Testis (tissue), 3 donors: ENCODE data around the gene DDAH2. TPM values are rescaled to one million over a fixed set of nuclear protein-coding genes. Genes with fewer than 3 reads are reported as not detected.

ENCODE experiments used
- DNase-seq: peaks from one replicate; pipeline ENCODE4 v3.0.0-alpha.2; 2019
- H3K27ac ChIP-seq, 2 donors: fragments of 200-600 bp; sonication (generic); one replicate each; pipeline ENCODE4 v1.5.1; 2019
- H3K27me3 ChIP-seq: fragments of 200-600 bp; sonication (generic); one replicate; pipeline ENCODE4 v1.5.1; 2019
- H3K36me3 ChIP-seq: fragments of 200-600 bp; sonication (generic); one replicate; pipeline ENCODE4 v1.5.1; 2017; ENCODE audit warnings: low read depth; ENCODE audit errors: missing control alignments
- H3K4me1 ChIP-seq: fragments of 200-600 bp; sonication (generic); one replicate; pipeline ENCODE4 v1.5.1; 2019
- H3K4me3 ChIP-seq, 2 donors: fragments of 200-600 bp; sonication (generic); one replicate each; pipeline ENCODE4 v1.5.1; 2017 to 2019
- H3K9me3 ChIP-seq: fragments of 200-600 bp; sonication (generic); one replicate; pipeline ENCODE4 v1.5.1; 2017
- POLR2A ChIP-seq: fragments of 450-650 bp; IDR thresholded peaks from one replicate; pipeline ENCODE4 v1.6.1; 2017; ENCODE audit warnings: antibody characterized with exemption, mild to moderate bottlenecking, moderate library complexity
- WGBS, 2 donors: methylation state at CpG; one replicate each; pipeline ENCODE4 v1.1.5; 2018; 5-methylcytosine and 5-hydroxymethylcytosine counted together
- intact Hi-C: fragments of 100-400 bp; cut with DNase I; formaldehyde crosslinking; loops from one replicate; pipeline ENCODE4 v1.15.1; 2023; ENCODE audit warnings: low total_unique reads
- microRNA-seq, 2 donors: library from miRNA; unstranded; fragments of <30 nt; microRNA quantifications; one replicate each; pipeline ENCODE4, GENCODE V29; 2016; ENCODE audit warnings: borderline number of aligned reads in 2 of 2, borderline replicate concordance in 1 of 2
- polyA plus RNA-seq: library from polyadenylated mRNA; stranded (reverse); fragments of 350-450 nt; fragmentation: Illumina TruSeq; extraction: RNeasy Lipid Tissue Mini Kit (QIAGEN cat#74804); gene quantifications from one replicate; pipeline ENCODE4 v1.2.3, GENCODE V29; 2014; ENCODE audit warnings: low read depth, low replicate concordance; ENCODE audit not compliant: insufficient read depth
- small RNA-seq, 2 donors: library from RNA; depleted of rRNA; stranded (forward); fragments of <200 nt; gene quantifications; one replicate each; pipeline ENCODE3, GENCODE V24; 2016
- total RNA-seq, 2 donors: library from RNA; depleted of rRNA; stranded (reverse); fragments of >200 nt; gene quantifications; one replicate each; pipeline ENCODE4 v1.2.3, GENCODE V29; 2016
- TF ChIP-seq, protein P1 (sequence below), 3 experiments: fragments of 450-650 bp in 2 of 3; fragments of 200-600 bp in 1 of 3; sonication (generic) in 1 of 3; IDR thresholded peaks; one replicate each; pipeline ENCODE4 v1.5.1; 2016 to 2019; ENCODE audit warnings: antibody characterized with exemption in 3 of 3, mild to moderate bottlenecking in 2 of 3, moderate library complexity in 1 of 3

Gene DDAH2
- total and polyA plus RNA-seq, 3 donors from 2014 or later = 19.6 to 50.8 (median 38.0) TPM

DNA sequence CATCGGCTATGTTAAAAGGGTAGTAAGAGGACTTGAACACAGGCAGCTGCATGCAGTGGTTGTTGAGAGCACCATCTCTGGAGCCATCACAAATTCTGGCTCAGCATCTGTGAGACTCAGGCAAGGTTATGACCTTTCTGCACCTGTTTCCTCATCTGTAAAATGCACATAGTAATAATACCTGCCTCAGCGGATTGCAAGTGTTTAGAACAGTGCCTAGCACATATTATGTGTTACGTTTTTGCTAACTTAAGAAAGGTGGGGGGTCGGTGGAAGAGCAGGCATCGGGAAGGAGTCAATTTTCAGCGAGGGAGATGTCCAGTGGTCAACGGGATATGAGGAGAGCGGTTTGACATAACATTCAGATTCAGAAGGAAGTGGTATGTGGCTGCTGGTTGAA is 51.1 kb downstream of the DDAH2 start:
- H3K9me3 ChIP-seq = no peaks in the 10 kb centered on the region
- peaks cover 12% of the 10 kb centered on the region for H3K4me1 ChIP-seq
- no peak overlapping the region for H3K4me3 ChIP-seq
- DNase-seq = no peak
- no peaks in the 10 kb centered on the region for H3K36me3 ChIP-seq
- H3K27ac ChIP-seq = no peak overlapping the region
- no peaks in the 10 kb centered on the region for H3K27me3 ChIP-seq
- 70 to 79% methylated on average over 8 of the region's 8 CpGs for WGBS, 2 donors
- intact Hi-C loops = no loop called here
- TF ChIP-seq, protein P1, sequence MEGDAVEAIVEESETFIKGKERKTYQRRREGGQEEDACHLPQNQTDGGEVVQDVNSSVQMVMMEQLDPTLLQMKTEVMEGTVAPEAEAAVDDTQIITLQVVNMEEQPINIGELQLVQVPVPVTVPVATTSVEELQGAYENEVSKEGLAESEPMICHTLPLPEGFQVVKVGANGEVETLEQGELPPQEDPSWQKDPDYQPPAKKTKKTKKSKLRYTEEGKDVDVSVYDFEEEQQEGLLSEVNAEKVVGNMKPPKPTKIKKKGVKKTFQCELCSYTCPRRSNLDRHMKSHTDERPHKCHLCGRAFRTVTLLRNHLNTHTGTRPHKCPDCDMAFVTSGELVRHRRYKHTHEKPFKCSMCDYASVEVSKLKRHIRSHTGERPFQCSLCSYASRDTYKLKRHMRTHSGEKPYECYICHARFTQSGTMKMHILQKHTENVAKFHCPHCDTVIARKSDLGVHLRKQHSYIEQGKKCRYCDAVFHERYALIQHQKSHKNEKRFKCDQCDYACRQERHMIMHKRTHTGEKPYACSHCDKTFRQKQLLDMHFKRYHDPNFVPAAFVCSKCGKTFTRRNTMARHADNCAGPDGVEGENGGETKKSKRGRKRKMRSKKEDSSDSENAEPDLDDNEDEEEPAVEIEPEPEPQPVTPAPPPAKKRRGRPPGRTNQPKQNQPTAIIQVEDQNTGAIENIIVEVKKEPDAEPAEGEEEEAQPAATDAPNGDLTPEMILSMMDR (IDR thresholded peaks at IDR 0.05) = no peak
- no peak for TF ChIP-seq POLR2A

Small RNA genes within 50 kb of the gene (microRNA-seq; reads per million reads assigned to microRNA genes)
- 2.8 reads per million in 2 donors for gene MIR4646

Small RNA genes within 50 kb of the gene (small RNA-seq; reads per million reads assigned to genes)
- gene LY6G6D (0 reads per million in 2 donors), gene MIR4646 (0 reads per million in 2 donors), gene MSH5-SAPCD1 (0 reads per million in 2 donors), gene RF00019 (0 reads per million in 2 donors), gene RNU6-850P (0 reads per million in 2 donors), gene SAPCD1 (0 reads per million in 2 donors)

Other genes with a start within 250 kb of the DDAH2 start
Only the 30 nearest of the 42 such genes appear.
- 1 to 10 TPM; 1.3 to 2.6 TPM for gene LTA, start 157.0 kb downstream of the DDAH2 start, total RNA-seq
- gene LTA, start 157.0 kb downstream of the DDAH2 start, polyA plus RNA-seq = 2.0 TPM
- gene TNF, start 153.7 kb downstream of the DDAH2 start, total RNA-seq = under 1 TPM; 0.24 to 0.31 TPM
- 1.1 TPM for gene TNF, start 153.7 kb downstream of the DDAH2 start, polyA plus RNA-seq
- 1 to 10 TPM in 1 of 2 donors, not detected in 1; 2.0 TPM for gene LTB, start 146.9 kb downstream of the DDAH2 start, total RNA-seq
- gene LTB, start 146.9 kb downstream of the DDAH2 start, polyA plus RNA-seq = 7.2 TPM
- gene LST1, start 143.0 kb downstream of the DDAH2 start, total RNA-seq = 1 to 10 TPM in 1 of 2 donors, under 1 TPM in 1; 0.71 to 1.2 TPM
- 13.0 TPM for gene LST1, start 143.0 kb downstream of the DDAH2 start, polyA plus RNA-seq
- 1 to 10 TPM in 1 of 2 donors, not detected in 1; 2.6 TPM for gene NCR3, start 136.3 kb downstream of the DDAH2 start, total RNA-seq
- gene NCR3, start 136.3 kb downstream of the DDAH2 start, polyA plus RNA-seq = 1.7 TPM
- gene AIF1, start 114.1 kb downstream of the DDAH2 start, total RNA-seq = 1 to 10 TPM; 2.9 to 6.3 TPM
- 34.8 TPM for gene AIF1, start 114.1 kb downstream of the DDAH2 start, polyA plus RNA-seq
- 100 to 1,000 TPM; 288 to 301 TPM for gene PRRC2A, start 108.6 kb downstream of the DDAH2 start, total RNA-seq
- gene PRRC2A, start 108.6 kb downstream of the DDAH2 start, polyA plus RNA-seq = 473 TPM
- 100 to 1,000 TPM; 654 to 710 TPM for gene BAG6, start 76.6 kb downstream of the DDAH2 start, total RNA-seq
- gene BAG6, start 76.6 kb downstream of the DDAH2 start, polyA plus RNA-seq = 861 TPM
- gene APOM, start 73.4 kb downstream of the DDAH2 start, total RNA-seq = 1 to 10 TPM; 7.5 to 9.8 TPM
- 27.9 TPM for gene APOM, start 73.4 kb downstream of the DDAH2 start, polyA plus RNA-seq
- 10 to 100 TPM; 13.9 to 17.8 TPM for gene C6orf47, start 68.5 kb downstream of the DDAH2 start, total RNA-seq
- 11.9 TPM for gene C6orf47, start 68.5 kb downstream of the DDAH2 start, polyA plus RNA-seq
- gene GPANK1, start 64.3 kb downstream of the DDAH2 start, total RNA-seq = 10 to 100 TPM; 34.5 to 46.1 TPM
- gene GPANK1, start 64.3 kb downstream of the DDAH2 start, polyA plus RNA-seq = 81.3 TPM
- gene CSNK2B, start 63.2 kb downstream of the DDAH2 start, total RNA-seq = 100 to 1,000 TPM; 397 to 421 TPM
- gene CSNK2B, start 63.2 kb downstream of the DDAH2 start, polyA plus RNA-seq = 523 TPM
- gene LY6G5B, start 59.3 kb downstream of the DDAH2 start, total RNA-seq = 10 to 100 TPM; 14.0 to 15.9 TPM
- 16.3 TPM for gene LY6G5B, start 59.3 kb downstream of the DDAH2 start, polyA plus RNA-seq
- gene LY6G5C, start 48.2 kb downstream of the DDAH2 start, total RNA-seq = 10 to 100 TPM in 1 of 2 donors, 1 to 10 TPM in 1; 8.7 to 18.3 TPM
- 14.0 TPM for gene LY6G5C, start 48.2 kb downstream of the DDAH2 start, polyA plus RNA-seq
- 10 to 100 TPM; 77.0 to 85.9 TPM for gene ABHD16A, start 26.0 kb downstream of the DDAH2 start, total RNA-seq
- 108 TPM for gene ABHD16A, start 26.0 kb downstream of the DDAH2 start, polyA plus RNA-seq
- not detected for gene LY6G6F, start 22.4 kb downstream of the DDAH2 start, total RNA-seq
- gene LY6G6F, start 22.4 kb downstream of the DDAH2 start, polyA plus RNA-seq = 0.41 TPM
- not detected for gene LY6G6D, start 14.0 kb downstream of the DDAH2 start, total RNA-seq
- gene LY6G6D, start 14.0 kb downstream of the DDAH2 start, polyA plus RNA-seq = not detected
- gene LY6G6C, start 7.6 kb downstream of the DDAH2 start, total RNA-seq = under 1 TPM in 1 of 2 donors, not detected in 1; 0.39 TPM
- 1.4 TPM for gene LY6G6C, start 7.6 kb downstream of the DDAH2 start, polyA plus RNA-seq
- gene MPIG6B, start 5.9 kb downstream of the DDAH2 start, total RNA-seq = under 1 TPM; 0.74 to 0.94 TPM
- 1.3 TPM for gene MPIG6B, start 5.9 kb downstream of the DDAH2 start, polyA plus RNA-seq
- 10 to 100 TPM; 35.4 to 93.5 TPM for gene CLIC1, start 7.2 kb upstream of the DDAH2 start, total RNA-seq
- 130 TPM for gene CLIC1, start 7.2 kb upstream of the DDAH2 start, polyA plus RNA-seq
- 100 to 1,000 TPM in 1 of 2 donors, 10 to 100 TPM in 1; 77.6 to 135 TPM for gene MSH5, start 10.7 kb upstream of the DDAH2 start, total RNA-seq
- gene MSH5, start 10.7 kb upstream of the DDAH2 start, polyA plus RNA-seq = 36.2 TPM
- 10 to 100 TPM; 10.4 to 11.6 TPM for gene SAPCD1, start 33.4 kb upstream of the DDAH2 start, total RNA-seq
- gene SAPCD1, start 33.4 kb upstream of the DDAH2 start, polyA plus RNA-seq = 5.9 TPM
- gene VWA7, start 48.0 kb upstream of the DDAH2 start, total RNA-seq = 1 to 10 TPM; 3.1 to 6.3 TPM
- 2.7 TPM for gene VWA7, start 48.0 kb upstream of the DDAH2 start, polyA plus RNA-seq
- gene VARS1, start 66.5 kb upstream of the DDAH2 start, total RNA-seq = 100 to 1,000 TPM in 1 of 2 donors, 10 to 100 TPM in 1; 94.8 to 131 TPM
- 156 TPM for gene VARS1, start 66.5 kb upstream of the DDAH2 start, polyA plus RNA-seq
- gene LSM2, start 77.7 kb upstream of the DDAH2 start, total RNA-seq = 10 to 100 TPM; 43.3 to 49.6 TPM
- 55.5 TPM for gene LSM2, start 77.7 kb upstream of the DDAH2 start, polyA plus RNA-seq
- 10 to 100 TPM; 30.3 to 87.9 TPM for gene HSPA1L, start 86.0 kb upstream of the DDAH2 start, total RNA-seq
- 103 TPM for gene HSPA1L, start 86.0 kb upstream of the DDAH2 start, polyA plus RNA-seq
- gene HSPA1A, start 86.2 kb upstream of the DDAH2 start, total RNA-seq = 100 to 1,000 TPM; 113 to 151 TPM
- gene HSPA1A, start 86.2 kb upstream of the DDAH2 start, polyA plus RNA-seq = 90.4 TPM
- gene HSPA1B, start 98.4 kb upstream of the DDAH2 start, total RNA-seq = 100 to 1,000 TPM; 167 to 204 TPM
- gene HSPA1B, start 98.4 kb upstream of the DDAH2 start, polyA plus RNA-seq = 127 TPM
- 10 to 100 TPM; 31.7 to 65.9 TPM for gene NEU1, start 133.5 kb upstream of the DDAH2 start, total RNA-seq
- gene NEU1, start 133.5 kb upstream of the DDAH2 start, polyA plus RNA-seq = 27.4 TPM
- 1 to 10 TPM in 1 of 2 donors, under 1 TPM in 1; 0.87 to 1.2 TPM for gene SLC44A4, start 149.7 kb upstream of the DDAH2 start, total RNA-seq
- gene SLC44A4, start 149.7 kb upstream of the DDAH2 start, polyA plus RNA-seq = 6.3 TPM